Smooth muscle cell (in vitro differentiated cells): ENCODE measurements around the gene KRT7. TPM values are rescaled to one million over a fixed set of nuclear protein-coding genes. Genes with fewer than 3 reads are reported as not detected.

ENCODE experiments used
- DNase-seq: peaks from one replicate; lab custom pipeline; 2025; ENCODE audit not compliant: unreplicated experiment; lab: John Stamatoyannopoulos, UW
- H2AFZ ChIP-seq: fragments of 200-600 bp; sonication (generic); 2 replicates; pipeline ENCODE4 v1.6.0; 2016; ENCODE audit warnings: antibody characterized with exemption, low read depth, mild to moderate bottlenecking
- H3F3A ChIP-seq: fragments of 200-600 bp; sonication (generic); 2 replicates; pipeline ENCODE4 v1.6.0; 2017; ENCODE audit warnings: antibody characterized with exemption, low read depth
- H3K27ac ChIP-seq: fragments of 200-600 bp; sonication (generic); 2 replicates; pipeline ENCODE4 v1.5.1; 2016; ENCODE audit warnings: low read depth, mild to moderate bottlenecking
- H3K27me3 ChIP-seq: fragments of 200-600 bp; sonication (generic); 2 replicates; pipeline ENCODE4 v1.6.1; 2016; ENCODE audit warnings: low read depth, mild to moderate bottlenecking
- H3K36me3 ChIP-seq: fragments of 200-600 bp; sonication (generic); 2 replicates; pipeline ENCODE4 v1.5.1; 2016; ENCODE audit warnings: low read depth
- H3K4me1 ChIP-seq: fragments of 200-600 bp; sonication (generic); 2 replicates; pipeline ENCODE4 v1.5.1; 2016; ENCODE audit warnings: low read depth
- H3K4me2 ChIP-seq: fragments of 200-600 bp; sonication (generic); 2 replicates; pipeline ENCODE4 v1.6.0; 2016; ENCODE audit warnings: mild to moderate bottlenecking
- H3K4me3 ChIP-seq: fragments of 200-600 bp; sonication (generic); 2 replicates; pipeline ENCODE4 v1.5.1; 2016; ENCODE audit warnings: mild to moderate bottlenecking
- H3K79me2 ChIP-seq: fragments of 200-600 bp; sonication (generic); 2 replicates; pipeline ENCODE4 v1.6.0; 2016; ENCODE audit warnings: low read depth, mild to moderate bottlenecking
- H3K9ac ChIP-seq: fragments of 200-600 bp; sonication (generic); 2 replicates; pipeline ENCODE4 v1.6.0; 2016; ENCODE audit warnings: low read depth
- H3K9me3 ChIP-seq: fragments of 200-600 bp; sonication (generic); replicated peaks from 2 replicates; pipeline ENCODE4 v1.5.1; 2016; ENCODE audit warnings: low read depth
- H4K20me1 ChIP-seq: fragments of 200-600 bp; sonication (generic); 2 replicates; pipeline ENCODE4 v1.6.0; 2016; ENCODE audit warnings: low read depth
- CTCF ChIP-seq: fragments of 200-600 bp; sonication (generic); IDR thresholded peaks from 2 replicates; pipeline ENCODE4 v1.5.1; 2017; ENCODE audit warnings: borderline replicate concordance, mild to moderate bottlenecking, antibody characterized with exemption; ENCODE audit not compliant: insufficient read depth, poor library complexity, severe bottlenecking
- WGBS: methylation state at CpG from one replicate; pipeline ENCODE4 v1.1.7; 2016; ENCODE audit warnings: low lambda C conversion rate; 5-methylcytosine and 5-hydroxymethylcytosine counted together
- polyA plus RNA-seq: library from polyadenylated mRNA; unstranded; fragments of >200 nt; fragmentation: Nextera tagmentation; extraction: Ambion mirVana; gene quantifications from 2 replicates; pipeline ENCODE4 v1.2.1, GENCODE V29; 2016
- total RNA-seq: library from RNA; depleted of rRNA; stranded (reverse); fragments of >200 nt; gene quantifications from 2 replicates; pipeline ENCODE4 v1.2.3, GENCODE V29; 2014

The KRT7 gene
- total and polyA plus RNA-seq, 2 experiments from 2014 or later: 190 to 214 TPM

- DNase-seq: no peak
These were observed 2.4 kb upstream of the KRT7 start for GRCh38 chr12:52230364-52231281.

GRCh38 chr12:52231305-52232202 is 1.5 kb upstream of the KRT7 start:
- H3K4me2 ChIP-seq: peak overlapping the region; percentile 49
- H3K79me2 ChIP-seq: no peaks in the 10 kb centered on the region
- peak overlapping the region; percentile 62 for H3K27ac ChIP-seq
- H2AFZ ChIP-seq: no peak overlapping the region
- no peak overlapping the region for H3K9ac ChIP-seq
- peaks cover 14% of the 10 kb centered on the region for H3K4me1 ChIP-seq
- no peaks in the 10 kb centered on the region for H3K36me3 ChIP-seq
- no peak overlapping the region for H3K4me3 ChIP-seq
- no peak for DNase-seq
- no peak for TF ChIP-seq CTCF
- 71% methylated on average over 16 of the region's 16 CpGs for whole genome bisulfite sequencing
- H3F3A ChIP-seq: no peaks in the 10 kb centered on the region
- peaks cover 19% of the 10 kb centered on the region for H4K20me1 ChIP-seq
- H3K9me3 ChIP-seq: no peaks in the 10 kb centered on the region
- peaks cover 53% of the 10 kb centered on the region for H3K27me3 ChIP-seq

More at GRCh38 chr12:52230364-52231281, 2.4 kb upstream of the KRT7 start:
- Histone ChIP-seq H3F3A (no peaks in the 10 kb centered on the region), H3K79me2 (no peaks in the 10 kb centered on the region), H3K36me3 (no peaks in the 10 kb centered on the region), H3K4me1 (peaks cover 14% of the 10 kb centered on the region), H2AFZ (no peak overlapping the region), H3K9ac (no peak overlapping the region), H3K9me3 (no peaks in the 10 kb centered on the region), H3K4me2 (peak overlapping the region; percentile 49), H4K20me1 (peaks cover 14% of the 10 kb centered on the region), H3K27ac (peak overlapping the region; percentile 62), H3K4me3 (no peak overlapping the region), H3K27me3 (peaks cover 50% of the 10 kb centered on the region)
- 58% methylated on average over 8 of the region's 8 CpGs for WGBS
- no peak for TF ChIP-seq CTCF

- peak overlapping the region; percentile 62 for H3K27ac ChIP-seq
- no peaks in the 10 kb centered on the region for H3K79me2 ChIP-seq
- no peaks in the 10 kb centered on the region for H3F3A ChIP-seq
- DNase-seq: no peak
- TF ChIP-seq CTCF: no peak
- H2AFZ ChIP-seq: no peak overlapping the region
- H3K36me3 ChIP-seq: no peaks in the 10 kb centered on the region
- peaks cover 14% of the 10 kb centered on the region for H3K4me1 ChIP-seq
- no peak overlapping the region for H3K4me2 ChIP-seq
- no peaks in the 10 kb centered on the region for H3K9me3 ChIP-seq
- no peak overlapping the region for H3K4me3 ChIP-seq
- no peak overlapping the region for H3K9ac ChIP-seq
- H3K27me3 ChIP-seq: peaks cover 50% of the 10 kb centered on the region
- peaks cover 24% of the 10 kb centered on the region for H4K20me1 ChIP-seq
- 64% methylated on average over 12 of the region's 12 CpGs for WGBS
These were observed 805 bp upstream of the KRT7 start for GRCh38 chr12:52232203-52232673.
